ENCODE data around the gene CD300LG.

- TF ChIP-seq CTCF (IDR thresholded peaks at IDR 0.05) (no peak), REST (IDR thresholded peaks at IDR 0.05) (no peak), MYC (IDR thresholded peaks at IDR 0.05; ENCODE audit: borderline replicate concordance, low read length) (no peak), POLR2A (IDR thresholded peaks at IDR 0.05; ENCODE audit: low read length) (no peak), KDM1A (IDR thresholded peaks at IDR 0.05; ENCODE audit: low read depth) (no peak), CHD4 (IDR thresholded peaks at IDR 0.05; ENCODE audit: borderline replicate concordance) (no peak), CHD2 (IDR thresholded peaks at IDR 0.05; ENCODE audit: low read length, partially characterized antibody) (no peak), PHF8 (IDR thresholded peaks at IDR 0.05; ENCODE audit: borderline replicate concordance, low read depth) (no peak), CEBPB (IDR thresholded peaks at IDR 0.05) (no peak), MAX (IDR thresholded peaks at IDR 0.05) (0 out of 2 replicates have a peak, but pooled peaks have one; percentile 14)
Measured at GRCh38 chr17:43907998-43908721, 61.2 kb downstream of the CD300LG start.
